Measurements from ENCODE around the gene OPCML.

GRCh38 chr11:133524488-133524887, 7.8 kb downstream of the OPCML start:
- TF ChIP-seq, protein P1, sequence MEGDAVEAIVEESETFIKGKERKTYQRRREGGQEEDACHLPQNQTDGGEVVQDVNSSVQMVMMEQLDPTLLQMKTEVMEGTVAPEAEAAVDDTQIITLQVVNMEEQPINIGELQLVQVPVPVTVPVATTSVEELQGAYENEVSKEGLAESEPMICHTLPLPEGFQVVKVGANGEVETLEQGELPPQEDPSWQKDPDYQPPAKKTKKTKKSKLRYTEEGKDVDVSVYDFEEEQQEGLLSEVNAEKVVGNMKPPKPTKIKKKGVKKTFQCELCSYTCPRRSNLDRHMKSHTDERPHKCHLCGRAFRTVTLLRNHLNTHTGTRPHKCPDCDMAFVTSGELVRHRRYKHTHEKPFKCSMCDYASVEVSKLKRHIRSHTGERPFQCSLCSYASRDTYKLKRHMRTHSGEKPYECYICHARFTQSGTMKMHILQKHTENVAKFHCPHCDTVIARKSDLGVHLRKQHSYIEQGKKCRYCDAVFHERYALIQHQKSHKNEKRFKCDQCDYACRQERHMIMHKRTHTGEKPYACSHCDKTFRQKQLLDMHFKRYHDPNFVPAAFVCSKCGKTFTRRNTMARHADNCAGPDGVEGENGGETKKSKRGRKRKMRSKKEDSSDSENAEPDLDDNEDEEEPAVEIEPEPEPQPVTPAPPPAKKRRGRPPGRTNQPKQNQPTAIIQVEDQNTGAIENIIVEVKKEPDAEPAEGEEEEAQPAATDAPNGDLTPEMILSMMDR (IDR thresholded peaks at IDR 0.05; ENCODE audit: insufficient read depth, low read length, poor library complexity, severe bottlenecking): no peak
- no peak for TF ChIP-seq EZH2phosphoT487 (conservative IDR thresholded peaks at IDR 0.05; ENCODE audit: low read length)
